GM12878 (cell line): ENCODE data around the gene PLIN3. TPM values are rescaled to one million over a fixed set of nuclear protein-coding genes. Genes with fewer than 3 reads are reported as not detected.

Source experiments
- ATF7 ChIP-seq: fragments of 450-650 bp; IDR thresholded peaks from 2 replicates; pipeline ENCODE4 v1.6.1; 2016; ENCODE audit warnings: low read depth, mild to moderate bottlenecking
- CREB1 ChIP-seq: IDR thresholded peaks from 2 replicates; pipeline ENCODE4 v1.6.1; 2012; ENCODE audit warnings: low read depth, mild to moderate bottlenecking, inconsistent platforms
- ESRRA ChIP-seq: IDR thresholded peaks from 2 replicates; pipeline ENCODE4 v1.6.1; 2012; ENCODE audit warnings: mild to moderate bottlenecking, low read length, improper control_type of control experiment
- ETV6 ChIP-seq, 2 experiments: fragments of 450-650 bp in 1 of 2; IDR thresholded peaks in 1 of 2; conservative IDR thresholded peaks in 1 of 2; 2 replicates each; pipeline ENCODE4 v1.6.1; 2014; ENCODE audit warnings: antibody characterized with exemption in 1 of 2, borderline replicate concordance in 1 of 2, low read depth in 1 of 2, mild to moderate bottlenecking in 1 of 2, moderate library complexity in 1 of 2
- GATAD2B ChIP-seq: fragments of 450-650 bp; conservative IDR thresholded peaks from 2 replicates; pipeline ENCODE4 v1.6.1; 2017; ENCODE audit warnings: low read depth, mild to moderate bottlenecking, moderate library complexity
- IKZF1 ChIP-seq: fragments of 450-650 bp; conservative IDR thresholded peaks from 2 replicates; pipeline ENCODE4 v1.6.1; 2017; ENCODE audit warnings: antibody characterized with exemption, mild to moderate bottlenecking
- IRF5 ChIP-seq: fragments of 450-650 bp; IDR thresholded peaks from 2 replicates; pipeline ENCODE4 v1.6.1; 2017; ENCODE audit warnings: borderline replicate concordance
- KLF5 ChIP-seq: fragments of 450-650 bp; IDR thresholded peaks from 2 replicates; pipeline ENCODE4 v1.6.1; 2014; ENCODE audit warnings: mild to moderate bottlenecking; ENCODE audit not compliant: partially characterized antibody
- NKRF ChIP-seq: fragments of 450-650 bp; conservative IDR thresholded peaks from 2 replicates; pipeline ENCODE4 v1.6.1; 2017; ENCODE audit warnings: mild to moderate bottlenecking, moderate library complexity
- POLR2A ChIP-seq: IDR thresholded peaks from 2 replicates; pipeline ENCODE4 v1.6.1; 2011; ENCODE audit warnings: low read depth, mild to moderate bottlenecking, low read length
- RB1 ChIP-seq: fragments of 450-650 bp; formaldehyde crosslinking; IDR thresholded peaks from 2 replicates; pipeline ENCODE4 v1.6.1; 2017; ENCODE audit warnings: mild to moderate bottlenecking, borderline replicate concordance
- RELA ChIP-seq: fragments of 450-650 bp; IDR thresholded peaks from 2 replicates; pipeline ENCODE4 v1.8.0; 2014; ENCODE audit warnings: borderline replicate concordance; ENCODE audit not compliant: partially characterized antibody
- RUNX3 ChIP-seq: IDR thresholded peaks from 2 replicates; pipeline ENCODE4 v1.6.1; 2012; ENCODE audit warnings: low read length, inconsistent platforms
- SMAD1 ChIP-seq: fragments of 450-650 bp; IDR thresholded peaks from 2 replicates; pipeline ENCODE4 v1.6.1; 2018; ENCODE audit warnings: mild to moderate bottlenecking, low read depth; ENCODE audit not compliant: partially characterized antibody
- SREBF2 ChIP-seq: IDR thresholded peaks from 2 replicates; pipeline ENCODE4 v1.6.1; 2012; ENCODE audit warnings: mild to moderate bottlenecking, low read length
- ZNF217 ChIP-seq: fragments of 450-650 bp; IDR thresholded peaks from 2 replicates; pipeline ENCODE4 v1.6.1; 2017; ENCODE audit warnings: antibody characterized with exemption, mild to moderate bottlenecking
- polyA plus RNA-seq, 11 experiments: library from polyadenylated mRNA; depleted of rRNA in 4 of 11; unstranded in 6 of 11; stranded (reverse) in 5 of 11; fragments of >200 nt; fragmentation: Nextera tagmentation in 4 of 11; fragmentation: Illumina TruSeq in 1 of 11; extraction: Ambion mirVana in 4 of 11; extraction: Trizol in 1 of 11; gene quantifications; 1 replicate in 1 of 11; 2 replicates in 10 of 11; pipeline versions ENCODE4 v1.2.1 to v1.2.3, GENCODE V29; 2011 to 2016; ENCODE audit warnings: inconsistent platforms in 2 of 11, missing spikeins in 2 of 11, low read depth in 1 of 11
- total RNA-seq, 4 experiments: library from RNA; depleted of rRNA in 3 of 4; stranded (reverse); fragments of >200 nt in 3 of 4; fragmentation: Illumina TruSeq in 1 of 4; extraction: Trizol in 1 of 4; gene quantifications; 2 replicates each; pipeline versions ENCODE4 v1.2.1 to v1.2.3, GENCODE V29; 2013 to 2021
- TF ChIP-seq, protein P1 (sequence below): IDR thresholded peaks from 2 replicates; pipeline ENCODE4 v1.6.1; 2012; ENCODE audit warnings: improper control_type of control experiment, low read depth, low read length; ENCODE audit not compliant: insufficient replicate concordance
- TF ChIP-seq, protein P2 (sequence below): IDR thresholded peaks from 2 replicates; pipeline ENCODE4 v1.6.1; 2012; ENCODE audit warnings: low read depth, low read length, improper control_type of control experiment

The PLIN3 gene
- total and polyA plus RNA-seq, 10 of the 15 experiments (the other 5 are each of a cell fraction or from before 2014, with no cell fraction given) = 7.7 to 71.4 (median 66.8) TPM

DNA sequence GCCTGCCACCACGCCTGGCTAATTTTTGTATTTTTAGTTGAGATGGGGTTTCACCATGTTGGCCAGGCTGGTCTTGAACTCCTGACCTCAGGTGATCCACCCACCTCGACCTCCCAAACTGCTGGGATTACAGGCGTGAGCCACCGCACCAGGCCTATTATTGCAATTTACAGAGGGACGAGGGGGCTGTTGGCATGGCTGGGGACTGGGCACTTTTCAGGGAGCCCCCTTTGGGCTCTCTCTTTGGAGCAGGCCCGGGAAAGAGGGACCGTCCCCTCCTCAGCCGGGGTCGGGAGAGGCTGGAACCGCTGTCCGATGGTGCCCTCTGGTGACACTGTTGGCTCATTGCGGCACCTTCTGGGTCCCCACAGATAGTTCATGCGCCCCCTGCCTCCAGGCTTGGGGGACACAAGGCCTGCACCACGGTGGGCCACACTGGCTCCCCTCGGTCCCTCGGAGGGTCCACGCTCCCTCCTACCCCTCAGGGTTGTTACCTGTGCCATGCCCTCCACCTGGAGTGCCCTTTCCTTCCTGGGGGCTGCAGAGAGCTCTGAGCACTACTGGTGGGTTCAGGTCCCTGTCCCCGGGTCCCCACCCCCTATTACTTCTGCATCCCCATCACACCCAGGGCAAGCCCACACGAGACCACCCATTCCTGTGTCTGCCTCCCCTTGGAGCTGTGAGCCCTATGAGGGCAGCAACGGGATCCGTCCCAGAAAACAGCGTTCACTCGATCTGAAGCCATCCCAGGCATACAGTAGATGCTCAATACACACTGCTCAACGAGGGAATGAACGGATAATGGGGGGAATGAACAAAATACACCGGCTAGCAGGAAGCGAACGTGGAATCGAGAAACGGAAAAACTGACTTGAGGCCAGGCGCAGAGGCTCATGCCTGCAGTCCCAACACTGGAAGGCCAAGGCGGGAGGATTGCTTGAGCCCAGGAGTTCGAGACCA lies 63.5 kb downstream of the PLIN3 start (continued):
- 0 out of 2 replicates have a peak, but pooled peaks have one; percentile 43 for TF ChIP-seq RB1
- no peak for TF ChIP-seq NKRF
- TF ChIP-seq, protein P1, sequence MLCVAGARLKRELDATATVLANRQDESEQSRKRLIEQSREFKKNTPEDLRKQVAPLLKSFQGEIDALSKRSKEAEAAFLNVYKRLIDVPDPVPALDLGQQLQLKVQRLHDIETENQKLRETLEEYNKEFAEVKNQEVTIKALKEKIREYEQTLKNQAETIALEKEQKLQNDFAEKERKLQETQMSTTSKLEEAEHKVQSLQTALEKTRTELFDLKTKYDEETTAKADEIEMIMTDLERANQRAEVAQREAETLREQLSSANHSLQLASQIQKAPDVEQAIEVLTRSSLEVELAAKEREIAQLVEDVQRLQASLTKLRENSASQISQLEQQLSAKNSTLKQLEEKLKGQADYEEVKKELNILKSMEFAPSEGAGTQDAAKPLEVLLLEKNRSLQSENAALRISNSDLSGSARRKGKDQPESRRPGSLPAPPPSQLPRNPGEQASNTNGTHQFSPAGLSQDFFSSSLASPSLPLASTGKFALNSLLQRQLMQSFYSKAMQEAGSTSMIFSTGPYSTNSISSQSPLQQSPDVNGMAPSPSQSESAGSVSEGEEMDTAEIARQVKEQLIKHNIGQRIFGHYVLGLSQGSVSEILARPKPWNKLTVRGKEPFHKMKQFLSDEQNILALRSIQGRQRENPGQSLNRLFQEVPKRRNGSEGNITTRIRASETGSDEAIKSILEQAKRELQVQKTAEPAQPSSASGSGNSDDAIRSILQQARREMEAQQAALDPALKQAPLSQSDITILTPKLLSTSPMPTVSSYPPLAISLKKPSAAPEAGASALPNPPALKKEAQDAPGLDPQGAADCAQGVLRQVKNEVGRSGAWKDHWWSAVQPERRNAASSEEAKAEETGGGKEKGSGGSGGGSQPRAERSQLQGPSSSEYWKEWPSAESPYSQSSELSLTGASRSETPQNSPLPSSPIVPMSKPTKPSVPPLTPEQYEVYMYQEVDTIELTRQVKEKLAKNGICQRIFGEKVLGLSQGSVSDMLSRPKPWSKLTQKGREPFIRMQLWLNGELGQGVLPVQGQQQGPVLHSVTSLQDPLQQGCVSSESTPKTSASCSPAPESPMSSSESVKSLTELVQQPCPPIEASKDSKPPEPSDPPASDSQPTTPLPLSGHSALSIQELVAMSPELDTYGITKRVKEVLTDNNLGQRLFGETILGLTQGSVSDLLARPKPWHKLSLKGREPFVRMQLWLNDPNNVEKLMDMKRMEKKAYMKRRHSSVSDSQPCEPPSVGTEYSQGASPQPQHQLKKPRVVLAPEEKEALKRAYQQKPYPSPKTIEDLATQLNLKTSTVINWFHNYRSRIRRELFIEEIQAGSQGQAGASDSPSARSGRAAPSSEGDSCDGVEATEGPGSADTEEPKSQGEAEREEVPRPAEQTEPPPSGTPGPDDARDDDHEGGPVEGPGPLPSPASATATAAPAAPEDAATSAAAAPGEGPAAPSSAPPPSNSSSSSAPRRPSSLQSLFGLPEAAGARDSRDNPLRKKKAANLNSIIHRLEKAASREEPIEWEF = no peak
- TF ChIP-seq CREB1 = no peak
- no peak for TF ChIP-seq IRF5
- TF ChIP-seq ETV6 (conservative IDR thresholded peaks at IDR 0.05 in 1 of 2, IDR thresholded peaks at IDR 0.05 in 1 of 2; ENCODE audit: borderline replicate concordance in 1 of 2, low read depth in 1 of 2) = no peak
- TF ChIP-seq ESRRA = no peak
- TF ChIP-seq POLR2A = no peak
- TF ChIP-seq GATAD2B = peak; percentile 73
- no peak for TF ChIP-seq SMAD1
- TF ChIP-seq, protein P2, sequence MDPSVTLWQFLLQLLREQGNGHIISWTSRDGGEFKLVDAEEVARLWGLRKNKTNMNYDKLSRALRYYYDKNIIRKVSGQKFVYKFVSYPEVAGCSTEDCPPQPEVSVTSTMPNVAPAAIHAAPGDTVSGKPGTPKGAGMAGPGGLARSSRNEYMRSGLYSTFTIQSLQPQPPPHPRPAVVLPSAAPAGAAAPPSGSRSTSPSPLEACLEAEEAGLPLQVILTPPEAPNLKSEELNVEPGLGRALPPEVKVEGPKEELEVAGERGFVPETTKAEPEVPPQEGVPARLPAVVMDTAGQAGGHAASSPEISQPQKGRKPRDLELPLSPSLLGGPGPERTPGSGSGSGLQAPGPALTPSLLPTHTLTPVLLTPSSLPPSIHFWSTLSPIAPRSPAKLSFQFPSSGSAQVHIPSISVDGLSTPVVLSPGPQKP = no peak
- 0 out of 2 replicates have a peak, but pooled peaks have one; percentile 22 for TF ChIP-seq RUNX3
- no peak for TF ChIP-seq SREBF2
- TF ChIP-seq ZNF217 = no peak
- no peak for TF ChIP-seq KLF5
- peak; percentile 57 for TF ChIP-seq IKZF1
- no peak for TF ChIP-seq ATF7
- TF ChIP-seq RELA = no peak
